Brain microvascular endothelial cell (primary cell): Measurements from ENCODE around the gene LIMK2.
A peak's percentile ranks its signal among the peaks of the same experiment; 100 is the strongest.

Source experiments
- DNase-seq: peaks from one replicate; pipeline ENCODE4 v3.0.0-alpha.2; 2020
- H3K27ac ChIP-seq: fragments of 250-450 bp; sonication (Bioruptor Pico); 2 replicates; pipeline ENCODE4 v1.5.1; 2020; ENCODE audit warnings: mild to moderate bottlenecking, moderate library complexity
- H3K27me3 ChIP-seq: fragments of 250-450 bp; sonication (Bioruptor Pico); replicated peaks from 2 replicates; pipeline ENCODE4 v1.5.1; 2020; ENCODE audit warnings: mild to moderate bottlenecking
- H3K36me3 ChIP-seq: fragments of 250-450 bp; sonication (Bioruptor Pico); replicated peaks from 2 replicates; pipeline ENCODE4 v1.5.1; 2020; ENCODE audit warnings: mild to moderate bottlenecking
- H3K4me3 ChIP-seq: 2 replicates; pipeline ENCODE4 v1.5.1; 2011; ENCODE audit warnings: low read depth, mild to moderate bottlenecking, control low read depth, low read length, moderate library complexity
- CTCF ChIP-seq: IDR thresholded peaks from 2 replicates; pipeline ENCODE4 v1.5.1; 2011; ENCODE audit warnings: low read depth, mild to moderate bottlenecking, moderate library complexity, low read length, control low read depth, inconsistent platforms; ENCODE audit errors: missing control alignments
- in situ Hi-C: cut with HindIII; loops from 2 replicates; pipeline ENCODE4 v1.10.0; 2017; ENCODE audit warnings: low sequenced_read_pairs, low pct_ligation_motif_present

The LIMK2 gene

GRCh38 chr22:31287818-31288495, 75.9 kb downstream of the LIMK2 start:
- DNase-seq = no peak
- Histone ChIP-seq H3K36me3 (peaks cover 2% of the 10 kb centered on the region), H3K27me3 (no peaks in the 10 kb centered on the region), H3K27ac (no peak overlapping the region), H3K4me3 (no peak overlapping the region)
- TF ChIP-seq CTCF = no peak
- in situ Hi-C loops = no loop called here

GRCh38 chr22:31288496-31289240, 76.6 kb downstream of the LIMK2 start:
- DNase-seq = no peak
- Histone ChIP-seq H3K27ac (no peak overlapping the region), H3K4me3 (no peak overlapping the region), H3K27me3 (no peaks in the 10 kb centered on the region), H3K36me3 (peaks cover 2% of the 10 kb centered on the region)
- no peak for TF ChIP-seq CTCF
- in situ Hi-C loops = no loop called here

GRCh38 chr22:31289344-31289743, 77.2 kb downstream of the LIMK2 start:
- Histone ChIP-seq H3K36me3 (peaks cover 2% of the 10 kb centered on the region), H3K4me3 (no peak overlapping the region), H3K27me3 (no peaks in the 10 kb centered on the region), H3K27ac (no peak overlapping the region)
- no peak for TF ChIP-seq CTCF
- in situ Hi-C loops = no loop called here
- no peak for DNase-seq

- Histone ChIP-seq H3K27me3 (no peaks in the 10 kb centered on the region), H3K4me3 (peak overlapping the region; percentile 71), H3K27ac (peak overlapping the region; percentile 59), H3K36me3 (peaks cover 2% of the 10 kb centered on the region)
- TF ChIP-seq CTCF = no peak
- DNase-seq = peak; percentile 88
- in situ Hi-C loops = no loop called here
These were observed 78.7 kb downstream of the LIMK2 start for GRCh38 chr22:31290494-31291471.

GRCh38 chr22:31291481-31292235, 79.6 kb downstream of the LIMK2 start:
- Histone ChIP-seq H3K36me3 (peaks cover 2% of the 10 kb centered on the region), H3K27me3 (no peaks in the 10 kb centered on the region), H3K27ac (no peak overlapping the region), H3K4me3 (peak overlapping the region; percentile 71)
- in situ Hi-C loops = no loop called here
- DNase-seq = no peak
- no peak for TF ChIP-seq CTCF
